PFSK-1 (cell line): ENCODE results near the gene KIFAP3.

Experiments
- FOXP2 ChIP-seq: optimal IDR thresholded peaks from 2 replicates; pipeline ENCODE3; 2011; ENCODE audit warnings: borderline replicate concordance, control low read depth, inconsistent platforms; ENCODE audit not compliant: insufficient read depth; ENCODE audit errors: extremely low read length, extremely low read depth
- POLR2AphosphoS5 ChIP-seq: IDR thresholded peaks from 2 replicates; pipeline ENCODE4 v1.6.1; 2012; ENCODE audit warnings: low read depth, mild to moderate bottlenecking, control low read depth, low read length, moderate library complexity
- SIN3A ChIP-seq: IDR thresholded peaks from 2 replicates; pipeline ENCODE4 v1.6.1; 2012; ENCODE audit warnings: mild to moderate bottlenecking, low read length, moderate library complexity, borderline replicate concordance; ENCODE audit not compliant: insufficient read depth
- TAF1 ChIP-seq: IDR thresholded peaks from 2 replicates; pipeline ENCODE4 v1.6.1; 2012; ENCODE audit warnings: low read length, control low read depth, borderline replicate concordance; ENCODE audit not compliant: insufficient read depth
- TF ChIP-seq, protein P1 (sequence below), 2 experiments: IDR thresholded peaks; 2 replicates each; pipeline versions ENCODE4 v1.6.1 to v1.8.0; 2011 to 2012; ENCODE audit warnings: low read depth in 2 of 2, low read length in 2 of 2, control low read depth in 1 of 2, inconsistent platforms in 1 of 2, mild to moderate bottlenecking in 1 of 2, moderate library complexity in 1 of 2; ENCODE audit not compliant: insufficient read depth in 1 of 2

Gene KIFAP3

DNA sequence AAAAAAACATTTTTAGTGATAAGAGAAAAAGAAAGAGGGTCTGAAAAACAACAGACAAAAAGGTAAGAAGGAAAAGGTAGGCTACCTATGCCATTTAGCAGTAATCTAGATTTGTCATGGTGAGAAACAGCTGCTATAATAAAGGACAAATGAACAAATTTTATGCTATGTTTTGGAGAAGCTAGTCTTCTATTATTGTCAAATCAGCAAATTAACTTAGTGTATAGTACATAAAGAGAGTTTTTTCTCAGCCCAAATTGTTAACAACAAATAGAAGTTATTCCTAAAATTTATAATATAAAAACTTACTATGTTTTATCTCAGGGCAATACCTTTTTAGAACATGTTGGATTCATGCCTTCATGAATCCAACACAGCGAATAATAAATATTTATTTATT is 88.7 kb downstream of the KIFAP3 start:
- TF ChIP-seq FOXP2 (no peak), POLR2AphosphoS5 (no peak), TAF1 (no peak), SIN3A (no peak)
- TF ChIP-seq, protein P1, sequence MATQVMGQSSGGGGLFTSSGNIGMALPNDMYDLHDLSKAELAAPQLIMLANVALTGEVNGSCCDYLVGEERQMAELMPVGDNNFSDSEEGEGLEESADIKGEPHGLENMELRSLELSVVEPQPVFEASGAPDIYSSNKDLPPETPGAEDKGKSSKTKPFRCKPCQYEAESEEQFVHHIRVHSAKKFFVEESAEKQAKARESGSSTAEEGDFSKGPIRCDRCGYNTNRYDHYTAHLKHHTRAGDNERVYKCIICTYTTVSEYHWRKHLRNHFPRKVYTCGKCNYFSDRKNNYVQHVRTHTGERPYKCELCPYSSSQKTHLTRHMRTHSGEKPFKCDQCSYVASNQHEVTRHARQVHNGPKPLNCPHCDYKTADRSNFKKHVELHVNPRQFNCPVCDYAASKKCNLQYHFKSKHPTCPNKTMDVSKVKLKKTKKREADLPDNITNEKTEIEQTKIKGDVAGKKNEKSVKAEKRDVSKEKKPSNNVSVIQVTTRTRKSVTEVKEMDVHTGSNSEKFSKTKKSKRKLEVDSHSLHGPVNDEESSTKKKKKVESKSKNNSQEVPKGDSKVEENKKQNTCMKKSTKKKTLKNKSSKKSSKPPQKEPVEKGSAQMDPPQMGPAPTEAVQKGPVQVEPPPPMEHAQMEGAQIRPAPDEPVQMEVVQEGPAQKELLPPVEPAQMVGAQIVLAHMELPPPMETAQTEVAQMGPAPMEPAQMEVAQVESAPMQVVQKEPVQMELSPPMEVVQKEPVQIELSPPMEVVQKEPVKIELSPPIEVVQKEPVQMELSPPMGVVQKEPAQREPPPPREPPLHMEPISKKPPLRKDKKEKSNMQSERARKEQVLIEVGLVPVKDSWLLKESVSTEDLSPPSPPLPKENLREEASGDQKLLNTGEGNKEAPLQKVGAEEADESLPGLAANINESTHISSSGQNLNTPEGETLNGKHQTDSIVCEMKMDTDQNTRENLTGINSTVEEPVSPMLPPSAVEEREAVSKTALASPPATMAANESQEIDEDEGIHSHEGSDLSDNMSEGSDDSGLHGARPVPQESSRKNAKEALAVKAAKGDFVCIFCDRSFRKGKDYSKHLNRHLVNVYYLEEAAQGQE (IDR thresholded peaks at IDR 0.05; ENCODE audit: insufficient read depth in 1 of 2, low read depth in 2 of 2, low read length in 2 of 2), result no peak

DNA sequence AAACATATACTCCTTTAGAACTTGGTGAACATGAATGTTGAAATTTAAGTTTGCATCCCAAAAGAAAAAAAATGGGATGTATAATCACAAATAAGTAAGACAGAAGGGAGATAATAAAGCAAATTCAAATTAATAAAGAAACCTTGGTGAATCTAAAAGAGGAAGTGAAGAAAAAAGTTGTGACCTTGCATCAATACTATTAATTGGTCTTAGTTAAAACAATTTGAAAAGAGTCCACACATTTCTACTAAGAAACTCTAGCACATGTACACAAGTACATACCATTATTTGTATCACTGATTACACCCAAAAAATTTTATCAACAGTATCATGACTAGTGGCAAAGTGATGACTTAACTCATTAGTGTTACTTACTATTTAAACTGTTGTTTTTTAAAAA is 100.4 kb downstream of the KIFAP3 start:
- TF ChIP-seq, protein P1 (IDR thresholded peaks at IDR 0.05; ENCODE audit: insufficient read depth in 1 of 2, low read depth in 2 of 2, low read length in 2 of 2), result no peak
- no peak for TF ChIP-seq SIN3A

DNA sequence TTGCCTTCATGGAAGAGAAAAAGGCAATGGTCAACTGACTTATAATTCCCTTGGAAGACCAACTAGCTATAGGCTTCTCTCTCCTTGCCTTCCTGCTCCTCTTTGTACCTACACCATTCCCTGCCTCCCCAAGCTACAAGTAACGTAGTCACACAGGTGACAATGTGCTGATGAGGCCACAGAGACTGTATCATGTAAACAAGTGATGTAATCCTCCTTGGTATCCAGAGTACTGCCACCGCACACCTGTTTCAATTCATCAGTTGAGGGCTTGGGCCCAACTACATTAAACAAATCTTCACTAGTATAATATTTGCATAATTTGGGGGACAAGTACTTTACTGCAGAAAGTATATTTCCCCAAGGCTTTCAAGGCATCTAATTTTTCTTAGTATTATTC is 104.4 kb downstream of the KIFAP3 start:
- no peak for TF ChIP-seq SIN3A
- TF ChIP-seq, protein P1 (IDR thresholded peaks at IDR 0.05; ENCODE audit: insufficient read depth in 1 of 2, low read depth in 2 of 2, low read length in 2 of 2), result no peak
- TF ChIP-seq FOXP2, result no peak
- no peak for TF ChIP-seq TAF1

DNA sequence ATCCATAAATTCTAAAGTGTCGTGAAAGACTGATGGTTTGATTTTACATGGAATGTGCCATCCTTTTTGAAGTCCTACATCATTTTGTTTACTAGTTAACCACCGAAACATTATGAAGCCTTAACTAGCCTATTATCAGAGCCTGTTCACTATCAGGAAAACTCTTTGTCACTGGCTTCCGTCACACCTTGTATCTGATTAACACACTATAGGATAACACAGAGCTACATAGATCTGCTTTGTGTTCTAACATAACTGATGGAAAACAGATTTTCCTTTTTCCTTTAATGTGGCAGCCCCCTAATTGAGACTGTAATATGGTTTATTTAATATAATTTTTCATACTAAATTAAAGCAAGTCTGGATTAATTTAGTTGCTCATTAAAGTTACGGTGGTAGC is 106.3 kb downstream of the KIFAP3 start:
- TF ChIP-seq POLR2AphosphoS5 (no peak), SIN3A (no peak)

DNA sequence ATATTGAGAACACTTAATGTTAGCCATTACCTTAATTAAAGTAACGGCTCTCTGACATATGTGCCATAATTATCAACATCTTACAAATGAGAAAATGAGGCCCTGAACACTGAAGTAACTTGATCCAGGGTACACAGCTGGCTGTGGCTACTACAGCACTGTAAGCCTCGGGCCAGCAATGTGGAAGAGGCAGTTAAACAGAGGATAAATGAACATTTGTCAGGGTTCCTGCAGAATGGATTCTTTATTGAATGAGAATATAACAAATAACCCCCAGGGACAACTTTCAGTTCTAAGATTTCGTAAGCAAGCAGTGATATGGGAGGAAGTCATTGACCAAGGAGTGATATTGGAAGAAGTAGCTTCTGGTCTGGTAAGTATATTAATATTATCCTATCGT is 110.3 kb downstream of the KIFAP3 start:
- no peak for TF ChIP-seq SIN3A
- no peak for TF ChIP-seq POLR2AphosphoS5
- TF ChIP-seq FOXP2, result no peak
- TF ChIP-seq TAF1, result no peak
- TF ChIP-seq, protein P1 (IDR thresholded peaks at IDR 0.05; ENCODE audit: insufficient read depth in 1 of 2, low read depth in 2 of 2, low read length in 2 of 2), result no peak

DNA sequence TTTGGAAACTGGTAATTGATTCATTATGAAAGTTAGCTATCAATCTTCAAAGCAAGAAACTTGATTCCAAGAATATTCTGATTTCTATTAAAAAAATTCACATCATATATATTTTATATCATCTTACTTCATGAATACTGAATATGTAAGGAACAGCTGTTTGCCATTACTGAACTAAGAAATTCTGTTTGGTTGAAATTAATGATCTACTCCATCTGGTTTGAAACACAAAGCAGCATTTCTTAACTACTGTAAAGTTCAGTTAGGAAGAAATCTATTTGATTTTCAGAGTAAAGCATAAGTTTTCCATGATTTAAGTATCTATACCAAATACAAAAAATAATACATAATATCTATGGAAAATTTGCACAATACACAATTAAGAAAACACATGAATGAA is 114.8 kb downstream of the KIFAP3 start:
- TF ChIP-seq POLR2AphosphoS5 (no peak), TAF1 (no peak), FOXP2 (no peak), SIN3A (no peak)
- TF ChIP-seq, protein P1 (IDR thresholded peaks at IDR 0.05; ENCODE audit: insufficient read depth in 1 of 2, low read depth in 2 of 2, low read length in 2 of 2), result no peak
